SIG-M5 (cell line): Measurements from ENCODE around the gene OPALIN.
"Not testable (repeated sequence)": the region's sequence is repeated elsewhere in the genome, so short reads cannot be mapped to it uniquely, and the experiment has no call there.

ENCODE experiments used
- DNase-seq: peaks from one replicate; lab custom pipeline; 2025; lab: John Stamatoyannopoulos, UW

The OPALIN gene

GRCh38 chr10:96338279-96338925 is 20.4 kb downstream of the OPALIN start:
- no peak for DNase-seq

GRCh38 chr10:96337106-96337505 is 21.7 kb downstream of the OPALIN start:
- DNase-seq: no peak

- no peak for DNase-seq
These were observed 23.9 kb downstream of the OPALIN start for GRCh38 chr10:96334616-96335526.

DNA sequence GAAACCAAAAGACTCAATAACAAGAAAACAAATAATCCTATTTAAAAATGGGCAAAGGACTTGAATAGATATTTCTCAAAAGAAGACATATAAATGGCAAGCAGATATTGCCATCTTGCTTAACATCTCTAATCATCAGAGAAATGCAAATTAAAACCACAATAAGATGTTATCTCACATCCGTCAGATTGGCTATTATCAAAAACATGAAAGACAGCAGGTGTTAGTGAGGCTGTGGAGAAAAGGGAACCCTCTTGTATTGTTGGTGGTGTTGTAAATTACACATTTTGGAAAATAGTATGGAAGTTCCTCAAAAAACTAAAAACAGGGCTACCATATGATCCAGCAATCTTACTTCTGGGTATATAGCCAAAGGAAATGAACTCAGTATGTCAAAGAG is 25.7 kb downstream of the OPALIN start:
- DNase-seq: no peak

- DNase-seq: no peak
These were observed 31.3 kb downstream of the OPALIN start for GRCh38 chr10:96327462-96327861.

GRCh38 chr10:96325719-96326373 is 33.0 kb downstream of the OPALIN start:
- DNase-seq: no peak

GRCh38 chr10:96324447-96324846 is 34.4 kb downstream of the OPALIN start:
- no peak for DNase-seq

DNA sequence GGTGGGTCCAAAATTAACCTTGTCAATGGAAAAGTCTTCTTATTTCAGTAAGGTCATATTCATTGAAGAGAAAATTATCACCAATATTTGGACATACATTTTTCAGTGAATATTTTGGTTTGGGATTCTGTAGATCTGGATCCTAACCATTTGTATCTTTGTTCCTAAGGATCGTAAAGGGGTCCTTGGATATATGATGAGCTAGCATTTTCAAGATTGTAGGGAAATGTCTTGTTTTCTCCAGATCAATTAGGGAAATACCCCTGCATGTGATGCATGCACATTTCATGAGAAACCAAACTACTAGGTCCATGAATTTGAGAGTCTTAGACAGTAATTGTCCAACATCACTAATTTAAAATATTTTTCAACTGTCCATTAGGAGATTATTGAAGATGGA is 36.5 kb downstream of the OPALIN start:
- DNase-seq: no peak

- DNase-seq: no peak
These were observed 37.0 kb downstream of the OPALIN start for GRCh38 chr10:96321822-96322221.

DNA sequence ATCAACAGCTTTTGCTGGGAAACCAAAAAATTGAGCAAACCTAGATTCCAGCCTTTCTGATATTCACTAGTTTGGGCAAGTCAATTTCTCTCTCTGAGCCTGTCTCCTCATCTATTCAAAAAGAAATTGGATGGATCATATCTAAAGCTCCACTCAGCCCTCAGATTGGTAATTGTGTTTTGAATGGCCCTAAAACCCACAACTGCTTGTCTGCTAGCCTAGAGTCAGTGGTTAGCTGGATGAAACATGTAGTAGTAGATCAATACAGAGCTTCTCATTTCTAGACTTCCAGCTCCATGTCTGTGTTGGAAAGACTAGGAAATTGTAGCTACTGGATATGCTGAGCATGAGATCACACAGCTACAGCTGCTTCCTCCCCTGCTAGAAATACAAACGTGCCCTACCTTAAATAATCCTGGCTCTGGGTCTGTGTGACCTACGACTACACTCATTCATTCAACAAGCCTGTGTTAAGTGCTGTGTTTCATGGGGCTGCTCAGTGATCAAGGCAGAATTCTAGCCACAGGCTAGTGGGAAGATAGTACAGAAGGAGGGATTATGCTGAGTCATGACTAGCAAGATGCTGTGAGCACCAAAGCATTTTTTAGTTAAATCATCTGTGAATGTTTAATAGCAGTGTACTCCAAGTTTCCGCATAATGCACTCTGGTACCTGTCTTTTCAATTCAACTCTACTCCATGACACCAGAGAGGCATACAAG is 38.9 kb downstream of the OPALIN start:
- no peak for DNase-seq

GRCh38 chr10:96317067-96317833 is 41.6 kb downstream of the OPALIN start:
- DNase-seq: no peak

- DNase-seq: no peak
These were observed 45.5 kb downstream of the OPALIN start for GRCh38 chr10:96313344-96313743.

- DNase-seq: no peak
These were observed 47.6 kb downstream of the OPALIN start for GRCh38 chr10:96311180-96311715.

GRCh38 chr10:96310321-96310669 is 48.5 kb downstream of the OPALIN start:
- DNase-seq: no peak

DNA sequence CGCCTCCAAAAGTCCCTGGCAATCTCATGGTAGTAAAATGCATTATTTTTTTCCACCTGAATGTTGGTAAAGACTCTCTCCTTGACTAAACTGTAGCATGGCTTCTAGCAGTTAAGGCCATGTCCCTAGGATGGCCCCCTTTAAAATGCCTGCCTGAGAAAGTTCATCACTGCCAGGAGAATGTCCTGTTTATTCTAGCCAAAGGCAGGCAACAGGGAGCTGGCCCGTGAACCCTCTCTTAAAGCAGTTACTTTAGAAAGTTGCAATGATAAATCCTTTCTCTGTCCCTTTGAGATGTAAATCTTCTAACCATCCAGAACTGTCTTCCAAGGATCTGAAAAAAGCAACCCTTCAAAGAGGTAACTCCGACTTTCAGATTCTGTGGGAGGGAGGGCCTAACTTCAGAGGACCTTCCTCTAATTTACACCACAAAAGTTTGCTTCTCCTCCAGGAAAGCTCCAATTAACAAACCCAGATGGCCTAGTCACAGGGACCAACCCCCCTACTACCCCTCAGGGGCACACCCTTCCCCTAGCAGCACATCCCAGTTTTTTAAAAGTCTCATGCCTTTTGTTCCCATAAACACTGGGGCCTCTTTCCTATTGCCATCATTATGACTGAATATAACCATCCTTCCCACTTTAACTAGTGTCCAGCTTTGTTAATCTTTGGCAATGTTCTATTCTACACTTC is 49.0 kb downstream of the OPALIN start:
- no peak for DNase-seq

DNA sequence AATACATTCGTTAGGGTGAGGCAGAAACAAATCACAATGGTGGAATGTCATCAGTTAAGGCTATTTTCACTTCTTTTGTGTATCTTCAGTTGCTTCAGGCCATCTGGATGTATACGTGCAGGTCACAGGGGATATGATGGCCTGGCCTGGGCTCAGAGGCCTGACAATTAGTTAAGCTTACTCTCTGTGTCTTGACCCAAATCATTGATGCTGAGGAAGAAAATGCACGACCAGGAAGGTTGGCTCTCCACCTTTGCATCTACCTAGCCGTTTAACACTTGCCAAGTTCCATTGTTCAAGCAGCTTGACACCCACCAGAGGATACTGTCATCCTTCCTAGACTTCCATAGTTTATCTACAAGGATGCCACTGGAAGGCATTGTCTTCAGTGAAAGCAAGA is 49.9 kb downstream of the OPALIN start:
- not testable (repeated sequence) for DNase-seq

GRCh38 chr10:96306516-96306915 is 52.3 kb downstream of the OPALIN start:
- DNase-seq: no peak

DNA sequence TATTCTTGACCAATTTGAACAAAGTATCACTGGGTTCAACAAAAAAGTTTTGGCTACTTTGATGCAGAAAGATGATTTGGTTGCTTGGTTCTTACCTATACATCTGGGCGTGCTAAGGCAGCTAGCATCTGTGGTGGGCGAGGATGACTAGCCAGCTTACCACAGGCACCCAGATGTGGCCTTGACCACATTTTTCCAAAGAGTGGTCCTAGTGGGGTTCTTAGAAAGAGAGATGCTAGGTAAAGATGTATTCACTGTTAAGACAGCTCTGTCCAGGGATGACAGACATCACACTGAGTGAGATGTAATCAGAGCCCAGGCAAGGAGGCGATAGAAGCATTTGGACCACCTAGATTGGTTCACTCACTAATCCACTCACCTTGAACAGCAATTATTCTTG is 53.8 kb downstream of the OPALIN start:
- no peak for DNase-seq

DNA sequence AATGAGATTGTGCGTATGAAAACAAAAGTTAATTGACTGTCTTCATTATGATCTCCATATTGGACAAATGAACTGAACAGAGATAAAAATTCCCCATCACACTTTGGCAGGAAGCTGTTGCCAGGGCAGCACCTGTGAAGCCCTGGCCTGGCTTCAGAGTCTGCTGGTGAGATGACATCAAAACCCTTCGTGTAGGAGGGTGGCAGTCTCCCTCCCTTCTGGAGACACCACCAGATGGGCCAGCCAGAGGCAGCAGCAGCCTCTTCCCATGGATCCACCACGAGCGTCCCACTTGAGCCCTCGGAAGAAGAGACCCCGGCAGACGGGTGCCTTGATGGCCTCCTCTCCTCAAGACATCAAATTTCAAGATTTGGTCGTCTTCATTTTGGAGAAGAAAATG is 54.6 kb downstream of the OPALIN start, which contains the start of gene DNTT:
DNTT (plus strand) TSS at position 205 of the 400 bp plus-strand sequence; CDS start at position 269, 64 bp downstream.
- no peak for DNase-seq

DNA sequence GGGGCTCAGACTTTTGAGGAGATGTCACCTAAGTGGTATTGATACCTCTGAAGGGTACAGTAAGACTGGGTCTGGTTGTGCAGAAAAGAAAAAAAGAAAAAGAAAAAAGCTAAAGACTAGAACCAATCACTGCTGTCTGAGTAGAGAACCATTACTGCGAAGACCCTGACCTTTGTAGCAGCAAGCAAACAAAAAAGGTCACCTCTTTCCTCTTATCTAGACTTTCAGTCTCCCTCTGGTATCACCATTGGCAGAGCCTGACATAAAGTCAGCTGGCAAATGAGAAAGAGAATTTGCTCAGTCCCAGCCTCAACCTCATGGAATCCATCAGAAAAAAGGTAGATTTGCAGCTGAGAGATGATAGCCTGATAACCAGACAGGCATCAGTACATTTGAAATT is 57.2 kb downstream of the OPALIN start:
- DNase-seq: no peak

DNA sequence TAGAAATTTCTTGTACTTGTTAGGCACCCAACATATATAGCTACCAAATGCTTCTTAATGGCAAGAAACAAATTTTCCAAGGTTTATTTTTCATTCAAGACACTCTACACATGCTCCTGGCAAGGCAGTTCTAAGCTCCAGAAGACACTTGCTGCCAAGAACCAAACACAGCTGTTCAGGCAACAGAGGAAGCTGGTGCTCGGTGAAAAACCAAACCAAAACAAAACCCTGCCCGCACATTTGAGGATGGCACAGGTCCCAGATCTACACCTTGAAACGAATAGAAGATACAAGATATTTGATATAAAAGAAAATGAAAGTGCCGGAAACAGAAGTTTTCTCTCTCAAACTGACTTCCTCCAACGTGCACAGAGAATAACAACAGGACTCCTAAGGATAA is 59.4 kb downstream of the OPALIN start:
- DNase-seq: no peak
